NCI-H774 (cell line): ENCODE results near the gene STK39.

Experiments used
- DNase-seq: peaks from one replicate; lab custom pipeline; 2025; lab: John Stamatoyannopoulos, UW

The STK39 gene

DNA sequence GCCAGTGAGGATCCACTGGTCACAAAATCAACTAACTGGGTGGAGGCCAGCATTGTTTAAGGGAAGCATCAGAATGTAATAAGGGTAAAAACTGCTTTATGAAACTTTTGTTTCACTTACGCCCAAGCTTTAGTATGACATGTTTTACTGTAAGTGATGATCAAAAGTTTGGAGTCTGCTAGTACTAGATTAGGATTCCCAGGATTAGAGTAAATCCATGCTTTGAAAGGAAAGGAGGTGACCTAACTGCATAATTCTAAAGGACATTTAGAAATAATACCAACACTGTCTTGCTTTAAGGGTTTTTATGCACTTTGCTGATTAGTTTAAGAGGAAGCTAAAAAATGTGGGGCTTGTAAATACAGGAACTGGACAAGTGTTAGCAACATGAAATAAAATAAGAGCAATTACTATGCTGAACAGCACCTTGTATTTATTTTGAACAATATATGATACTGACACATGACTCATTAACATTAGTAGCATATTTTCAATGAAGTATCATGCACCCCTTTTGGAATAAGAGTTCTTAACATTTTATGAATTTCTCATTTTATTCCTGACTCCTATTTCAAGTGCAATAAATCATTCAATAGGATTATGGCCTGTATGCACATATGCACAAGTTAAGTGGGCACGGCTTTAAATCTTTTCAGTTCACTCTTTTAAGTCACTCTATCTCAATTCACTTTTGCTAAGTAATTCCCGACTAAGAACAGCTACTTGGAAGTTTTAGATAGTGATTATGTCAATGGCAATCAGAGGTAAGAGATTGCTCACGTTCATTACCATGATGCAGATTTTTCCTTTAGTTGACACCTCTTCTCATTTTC, 62.5 kb downstream of the STK39 start:
- no peak for DNase-seq

- no peak for DNase-seq
These were observed 63.9 kb downstream of the STK39 start for GRCh38 chr2:168183308-168183997.

- DNase-seq: no peak
These were observed 64.7 kb downstream of the STK39 start for GRCh38 chr2:168182550-168183249.

- DNase-seq: peak; percentile 36
These were observed 65.6 kb downstream of the STK39 start for GRCh38 chr2:168181825-168182224.

DNA sequence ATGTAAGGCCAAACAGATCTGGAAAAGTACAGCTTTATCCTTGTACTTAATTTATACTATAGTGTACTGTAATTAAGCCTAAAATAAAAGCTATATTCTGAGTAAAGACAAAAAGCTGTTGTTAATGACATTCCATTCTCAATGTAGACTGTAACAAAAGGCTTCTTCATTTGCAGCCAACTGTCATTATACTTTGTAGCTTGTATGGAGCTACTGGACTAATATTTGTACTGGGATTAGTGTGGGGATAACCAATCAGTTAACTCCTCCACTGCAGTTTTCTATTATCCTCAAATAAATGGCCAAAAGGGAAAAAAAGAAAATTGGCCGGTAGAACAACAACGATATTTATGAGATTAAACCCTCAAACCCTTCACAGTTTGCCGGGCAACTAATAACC, 66.5 kb downstream of the STK39 start:
- peak; percentile 94 for DNase-seq

DNA sequence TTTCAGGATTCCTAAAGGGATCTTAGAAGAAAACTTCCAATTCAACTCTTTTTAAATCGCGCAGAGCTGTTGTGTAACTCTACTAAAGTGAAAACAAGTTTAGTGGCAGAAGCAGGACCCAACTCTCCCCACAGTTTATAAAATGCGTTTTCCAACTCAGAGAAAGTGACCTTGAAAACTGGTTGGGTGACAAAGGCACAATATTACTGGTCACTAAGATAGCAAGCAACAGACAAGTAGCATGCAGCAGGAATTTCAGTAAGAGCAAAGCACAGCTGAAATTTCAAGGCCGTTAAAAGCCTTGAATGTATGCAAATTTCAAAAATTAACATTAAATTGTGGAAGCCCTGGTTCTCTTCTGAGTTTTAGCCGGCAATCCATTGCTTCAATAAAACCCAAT, 66.9 kb downstream of the STK39 start:
- peak; percentile 61 for DNase-seq

DNA sequence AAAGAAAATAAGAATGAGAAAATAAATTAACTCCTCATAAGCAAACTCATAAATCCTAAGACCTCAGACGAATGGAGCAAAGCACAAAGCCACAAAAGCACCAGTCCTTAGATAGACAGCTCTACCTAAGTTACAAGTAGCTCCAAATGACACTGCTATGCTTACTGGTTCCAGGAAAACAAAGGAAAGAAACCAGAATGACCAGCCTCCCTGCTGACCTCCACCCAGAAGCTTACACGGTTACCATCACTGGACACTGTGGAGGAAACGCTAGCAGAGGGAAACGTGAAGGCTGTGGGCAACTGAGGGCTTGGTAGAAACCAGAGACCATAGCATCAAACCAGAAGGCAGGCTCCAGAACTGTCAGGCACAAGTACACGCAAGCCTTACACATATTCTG, 67.8 kb downstream of the STK39 start:
- DNase-seq: no peak

DNA sequence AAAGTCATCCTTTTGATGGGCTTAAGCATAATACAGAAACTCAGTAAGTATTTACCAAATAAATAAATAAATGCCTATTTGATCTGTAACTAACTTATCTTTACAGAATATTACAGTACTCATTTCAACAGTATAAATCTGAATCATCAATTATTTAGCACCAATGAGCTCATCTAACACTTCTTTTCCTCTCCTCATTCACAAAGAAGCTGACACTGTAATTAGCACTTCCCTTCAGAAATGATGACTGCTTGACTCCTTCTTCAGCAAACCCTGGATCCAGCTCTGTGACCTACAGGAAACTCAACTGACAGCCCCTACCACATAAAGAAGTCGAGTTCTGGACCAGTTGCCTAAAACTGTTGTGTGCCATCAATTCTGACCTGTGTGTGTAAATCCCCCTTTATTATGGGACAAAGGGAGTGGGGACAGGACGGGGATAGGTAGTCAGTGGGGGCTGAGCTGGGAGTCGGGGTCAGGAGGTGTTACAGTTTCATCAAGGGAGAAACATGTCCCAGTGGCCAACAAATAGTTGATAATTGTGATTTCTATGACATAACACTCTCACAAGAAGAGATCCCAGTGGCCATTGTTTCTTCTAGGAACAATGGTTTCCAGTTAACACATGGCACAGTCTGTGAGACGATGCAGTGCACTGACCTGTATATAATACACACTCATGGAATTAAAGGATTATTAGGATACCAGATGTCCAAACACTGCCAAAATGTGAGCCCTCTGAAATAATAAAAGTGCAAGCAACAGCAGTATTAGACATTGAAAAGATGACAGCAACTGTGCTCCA, 68.7 kb downstream of the STK39 start:
- no peak for DNase-seq

DNA sequence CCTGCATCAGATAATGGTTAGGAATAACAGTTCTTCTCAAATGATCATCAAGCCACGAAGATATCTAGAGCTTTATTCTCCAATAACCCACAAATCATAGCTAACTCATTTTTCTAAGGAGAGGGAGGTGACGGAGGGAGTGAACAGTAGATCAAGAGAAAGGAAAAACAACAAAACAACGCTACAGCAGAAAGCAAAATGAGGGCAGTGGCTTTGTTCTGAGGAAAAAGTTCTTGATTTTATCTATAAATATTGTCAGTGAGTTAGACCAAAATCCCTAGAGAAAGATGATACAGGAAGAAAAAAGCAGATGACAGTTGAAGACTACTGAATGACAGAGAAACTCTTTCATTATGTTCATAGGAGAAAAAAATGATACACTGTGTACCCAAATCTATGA, 71.0 kb downstream of the STK39 start:
- no peak for DNase-seq

- no peak for DNase-seq
These were observed 71.9 kb downstream of the STK39 start for GRCh38 chr2:168175469-168175868.

DNA sequence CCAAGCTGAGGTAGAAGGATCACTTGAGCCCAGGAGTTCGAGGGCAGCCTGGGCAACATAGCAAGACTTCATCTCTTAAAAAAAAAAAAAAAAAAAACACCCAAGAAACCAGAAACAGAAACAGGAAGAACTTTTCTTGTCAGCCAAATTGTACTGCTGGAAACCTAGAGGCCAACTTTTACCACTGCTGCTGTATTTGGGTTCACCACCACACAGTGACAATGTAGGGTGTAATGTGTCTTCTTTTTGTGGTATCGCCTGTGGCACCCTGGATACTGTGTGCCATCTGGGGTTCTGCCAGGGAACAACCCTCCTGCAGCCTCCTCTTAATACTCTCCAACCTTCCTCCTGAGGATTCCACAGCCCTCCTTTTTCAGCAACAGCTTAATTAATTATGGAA, 72.6 kb downstream of the STK39 start:
- no peak for DNase-seq

- DNase-seq: no peak
These were observed 75.3 kb downstream of the STK39 start for GRCh38 chr2:168172071-168172470.

DNA sequence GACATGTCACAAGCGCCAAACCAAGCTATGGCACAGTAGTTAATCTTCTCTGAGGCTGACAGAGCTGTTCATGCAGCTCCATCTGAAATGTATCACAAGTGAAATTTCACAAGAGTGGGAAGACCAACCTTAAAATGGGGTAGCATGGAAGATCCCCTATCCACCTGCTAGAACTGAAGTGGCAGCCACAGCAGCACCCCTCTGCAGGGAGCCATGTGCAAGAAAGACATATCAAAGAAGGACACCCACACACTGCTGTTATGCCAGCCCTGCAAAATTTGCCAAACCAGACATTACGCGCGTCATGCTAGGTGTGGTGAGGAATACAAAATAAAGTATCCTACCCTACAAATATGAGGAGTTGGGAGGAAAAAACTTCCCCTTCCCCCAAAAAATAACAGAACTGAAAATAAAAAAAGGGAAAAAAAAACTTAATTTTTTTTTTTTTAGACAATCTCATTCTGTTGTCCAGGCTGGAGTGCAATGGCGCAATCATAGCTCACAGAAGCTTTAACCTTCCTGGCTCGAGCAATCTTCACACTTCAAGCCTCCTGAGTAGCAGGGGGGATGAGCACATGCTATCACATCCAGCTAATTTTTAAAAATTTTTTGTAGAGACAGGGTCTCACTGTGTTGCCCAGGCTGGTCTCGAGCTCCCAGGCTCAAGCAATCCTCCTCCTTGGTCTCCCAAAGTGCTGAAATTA, 76.2 kb downstream of the STK39 start:
- DNase-seq: no peak

DNA sequence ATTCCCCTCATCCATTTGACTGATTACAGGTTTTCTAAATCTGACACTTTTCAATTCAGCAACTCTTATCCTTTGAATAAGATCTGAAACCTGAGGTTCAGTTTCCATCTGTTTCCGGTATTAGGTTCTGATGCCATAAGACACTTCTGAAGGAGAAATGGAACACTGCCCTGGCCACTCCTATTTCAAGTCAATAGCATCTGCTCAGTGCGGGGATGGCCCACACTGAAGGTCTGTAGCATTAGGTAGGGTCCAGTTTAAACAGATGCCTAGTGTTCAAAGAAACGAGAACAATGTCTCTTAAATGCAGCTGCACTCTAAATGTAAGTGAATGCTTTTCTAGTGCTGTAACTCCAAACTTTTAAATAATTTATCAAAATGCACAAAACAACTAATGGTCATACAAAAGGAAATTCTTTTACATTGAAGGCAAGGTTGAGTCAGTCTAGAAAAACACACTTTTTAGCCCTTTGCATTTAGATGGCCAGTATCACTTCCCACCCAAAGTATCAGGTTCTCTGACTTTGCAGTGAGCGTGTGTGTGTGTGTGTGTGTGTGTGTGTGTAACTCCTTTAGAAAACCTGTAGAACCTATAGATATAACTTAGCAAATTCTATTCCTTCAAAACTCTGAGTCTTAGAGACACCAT, 78.2 kb downstream of the STK39 start:
- DNase-seq: no peak

DNA sequence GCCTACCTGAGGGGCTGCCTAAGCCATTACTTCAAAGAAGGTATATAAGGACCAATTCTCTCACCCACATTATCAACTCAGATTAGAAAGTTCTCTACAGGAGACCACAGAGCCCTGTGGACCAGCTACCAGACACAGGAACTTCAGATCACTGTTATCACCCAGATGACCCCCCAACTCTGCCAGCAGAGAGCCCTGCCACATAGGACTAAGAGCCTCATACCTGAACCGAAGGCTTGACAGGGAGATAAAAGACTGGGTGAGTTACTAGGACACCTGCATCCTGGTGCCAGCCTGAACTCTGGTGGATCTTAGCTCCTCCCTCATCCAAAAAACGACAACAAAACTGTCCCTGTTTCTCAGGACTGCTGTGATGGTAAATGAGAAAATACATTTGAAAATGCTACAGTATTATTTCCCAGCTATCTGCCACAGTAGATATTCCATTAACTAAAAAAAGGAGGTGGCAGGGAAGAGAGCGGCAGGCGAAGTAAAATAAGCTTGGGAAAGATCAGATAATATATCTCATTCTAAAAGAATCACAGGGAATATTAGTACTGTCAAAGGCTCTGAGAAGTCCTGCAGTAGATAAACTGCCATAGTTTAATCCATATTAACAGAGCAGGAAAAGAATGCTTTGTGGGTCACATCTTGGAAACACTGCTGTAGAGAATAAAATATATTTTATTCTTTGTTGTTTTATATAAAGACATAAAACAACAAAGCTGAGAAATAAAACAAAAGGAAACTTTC, 79.7 kb downstream of the STK39 start:
- no peak for DNase-seq

- DNase-seq: no peak
These were observed 80.4 kb downstream of the STK39 start for GRCh38 chr2:168166902-168167510.

DNA sequence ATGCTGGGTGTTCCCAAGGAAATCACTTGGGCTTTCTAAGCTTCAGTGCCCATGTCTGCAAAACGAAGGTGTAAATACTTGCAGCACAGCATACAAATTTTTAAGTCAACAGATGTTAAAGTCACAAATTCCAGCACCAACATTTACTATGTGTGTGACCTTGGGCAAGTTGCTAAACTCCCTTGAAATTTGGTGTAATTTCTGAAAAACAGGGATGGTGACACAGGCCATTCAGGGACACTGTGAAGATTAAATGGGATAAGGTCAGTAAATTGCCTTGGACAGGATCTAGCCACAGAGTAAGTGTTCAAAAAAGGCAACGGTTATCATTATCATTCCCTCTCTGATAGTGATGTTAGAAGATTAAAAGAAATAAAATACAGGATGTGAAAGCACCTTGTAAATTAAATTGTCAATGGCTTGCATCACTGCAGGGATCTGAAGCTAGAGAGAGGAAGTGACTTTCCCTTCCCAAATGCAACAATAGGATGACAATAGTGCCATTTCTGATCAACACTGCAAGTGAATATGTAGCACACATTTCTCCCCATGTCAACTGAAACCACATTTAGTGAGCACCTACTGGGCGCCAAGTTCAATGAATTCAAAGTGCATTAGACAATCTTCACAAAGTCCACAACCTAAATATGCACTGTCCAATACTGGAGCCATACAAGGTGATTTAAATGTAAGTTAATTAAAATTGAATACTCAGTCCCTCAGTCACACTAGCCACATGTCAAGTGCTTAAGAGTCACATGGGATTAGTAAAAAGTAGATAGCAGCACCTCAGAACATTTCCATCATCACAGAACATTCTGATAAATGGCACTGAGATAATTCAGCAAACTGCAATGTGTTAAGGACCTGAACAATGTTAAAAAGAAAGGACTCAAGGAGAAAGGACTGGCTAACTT, 81.2 kb downstream of the STK39 start:
- no peak for DNase-seq

- no peak for DNase-seq
These were observed 82.0 kb downstream of the STK39 start for GRCh38 chr2:168165397-168165796.

- DNase-seq: no peak
These were observed 86.5 kb downstream of the STK39 start for GRCh38 chr2:168160897-168161296.
